Measurements from ENCODE around the gene EGLN3.

DNA sequence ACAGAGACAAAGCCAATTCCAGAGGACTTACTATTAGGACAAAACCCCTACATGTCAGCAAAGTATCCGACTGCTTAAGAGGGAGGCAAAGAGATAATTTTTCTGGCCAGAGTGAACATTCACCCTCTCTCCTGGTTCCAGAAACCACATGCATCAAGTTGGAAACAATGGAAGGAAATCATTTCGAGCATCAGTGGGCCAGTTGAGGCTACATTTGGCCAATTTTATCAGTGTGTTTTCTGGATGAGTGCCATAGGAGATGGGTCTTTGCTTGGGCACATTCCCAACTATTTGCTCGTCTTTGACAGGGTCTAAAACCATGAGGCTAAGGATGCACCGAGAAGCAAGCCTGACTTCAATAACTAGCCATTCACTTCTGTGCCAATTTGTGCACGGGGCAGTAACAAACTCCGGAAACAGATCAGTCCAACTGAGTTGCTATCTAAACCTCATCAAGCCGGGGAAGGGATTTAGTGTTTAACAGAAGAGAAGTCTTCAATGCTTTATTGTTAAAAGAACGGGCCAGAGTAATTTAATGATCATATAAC is 17.4 kb downstream of the EGLN3 start:
- TF ChIP-seq PATZ1 (CRISPR knock-in tag; IDR thresholded peaks at IDR 0.05; ENCODE audit: borderline replicate concordance) (no peak), ZFP3 (CRISPR knock-in tag; IDR thresholded peaks at IDR 0.05) (no peak), BACH2 (CRISPR knock-in tag; IDR thresholded peaks at IDR 0.05; ENCODE audit: borderline replicate concordance) (no peak), CSDC2 (CRISPR knock-in tag; IDR thresholded peaks at IDR 0.05) (0 out of 2 replicates have a peak, but pooled peaks have one; percentile 28), RARB (CRISPR knock-in tag; IDR thresholded peaks at IDR 0.05) (no peak)
- TF ChIP-seq, protein P1, sequence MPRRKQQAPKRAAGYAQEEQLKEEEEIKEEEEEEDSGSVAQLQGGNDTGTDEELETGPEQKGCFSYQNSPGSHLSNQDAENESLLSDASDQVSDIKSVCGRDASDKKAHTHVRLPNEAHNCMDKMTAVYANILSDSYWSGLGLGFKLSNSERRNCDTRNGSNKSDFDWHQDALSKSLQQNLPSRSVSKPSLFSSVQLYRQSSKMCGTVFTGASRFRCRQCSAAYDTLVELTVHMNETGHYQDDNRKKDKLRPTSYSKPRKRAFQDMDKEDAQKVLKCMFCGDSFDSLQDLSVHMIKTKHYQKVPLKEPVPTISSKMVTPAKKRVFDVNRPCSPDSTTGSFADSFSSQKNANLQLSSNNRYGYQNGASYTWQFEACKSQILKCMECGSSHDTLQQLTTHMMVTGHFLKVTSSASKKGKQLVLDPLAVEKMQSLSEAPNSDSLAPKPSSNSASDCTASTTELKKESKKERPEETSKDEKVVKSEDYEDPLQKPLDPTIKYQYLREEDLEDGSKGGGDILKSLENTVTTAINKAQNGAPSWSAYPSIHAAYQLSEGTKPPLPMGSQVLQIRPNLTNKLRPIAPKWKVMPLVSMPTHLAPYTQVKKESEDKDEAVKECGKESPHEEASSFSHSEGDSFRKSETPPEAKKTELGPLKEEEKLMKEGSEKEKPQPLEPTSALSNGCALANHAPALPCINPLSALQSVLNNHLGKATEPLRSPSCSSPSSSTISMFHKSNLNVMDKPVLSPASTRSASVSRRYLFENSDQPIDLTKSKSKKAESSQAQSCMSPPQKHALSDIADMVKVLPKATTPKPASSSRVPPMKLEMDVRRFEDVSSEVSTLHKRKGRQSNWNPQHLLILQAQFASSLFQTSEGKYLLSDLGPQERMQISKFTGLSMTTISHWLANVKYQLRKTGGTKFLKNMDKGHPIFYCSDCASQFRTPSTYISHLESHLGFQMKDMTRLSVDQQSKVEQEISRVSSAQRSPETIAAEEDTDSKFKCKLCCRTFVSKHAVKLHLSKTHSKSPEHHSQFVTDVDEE (CRISPR knock-in tag; IDR thresholded peaks at IDR 0.05), result no peak
